Mucosa of descending colon (tissue), 3 donors: ENCODE results near the gene SCAI. TPM values are rescaled to one million over a fixed set of nuclear protein-coding genes. Genes with fewer than 3 reads are reported as not detected.
"Not testable (repeated sequence)": the region's sequence is repeated elsewhere in the genome, so short reads cannot be mapped to it uniquely, and the experiment has no call there.

ENCODE experiments used
- ATAC-seq: fragments of 200-7000 bp; cut with Tn5 transposase; one replicate; pipeline ENCODE4 v1.9.1; 2020; ENCODE audit warnings: mild to moderate bottlenecking, moderate library complexity
- DNase-seq, 3 donors: peaks; one replicate each; pipeline ENCODE4 v3.0.0-alpha.2; 2020
- H3K36me3 ChIP-seq: fragments of 200-600 bp; one replicate; pipeline ENCODE4 v1.8.0; 2021; ENCODE audit warnings: low read depth, mild to moderate bottlenecking
- H3K4me1 ChIP-seq: fragments of 200-600 bp; one replicate; pipeline ENCODE4 v1.8.0; 2021; ENCODE audit warnings: low read depth, mild to moderate bottlenecking
- H3K4me3 ChIP-seq: fragments of 200-600 bp; one replicate; pipeline ENCODE4 v1.8.0; 2021; ENCODE audit warnings: mild to moderate bottlenecking
- H3K9me3 ChIP-seq: fragments of 200-600 bp; one replicate; pipeline ENCODE4 v1.8.0; 2021; ENCODE audit warnings: mild to moderate bottlenecking
- CTCF ChIP-seq: fragments of 200-600 bp; IDR thresholded peaks from one replicate; pipeline ENCODE4 v1.8.0; 2022; ENCODE audit warnings: antibody characterized with exemption, mild to moderate bottlenecking
- intact Hi-C, 2 donors: fragments of 100-400 bp; cut with DNase I in 1 of 2; cut with micrococcal nuclease in 1 of 2; formaldehyde crosslinking; loops; one replicate each; pipeline versions ENCODE4 v1.11.0 to v1.11.1; 2022; cut with DNase I, micrococcal nuclease
- total RNA-seq, 3 donors: library from RNA; stranded (reverse); fragmentation: NEBNext Ultra II Directional in 2 of 3; extraction: Animal tissue kit (Norgen Biotek cat#: 25700) in 2 of 3; gene quantifications; one replicate each; pipeline versions ENCODE4 v1.2.1 to v1.2.4, GENCODE V29; 2021 to 2023
- donor health status: DM: no; HTN: no; CAD: no; lungs with moderate emphysema.
- donor health status: DM: no; HTN: no; CAD: no.
- donor health status: DM: no; HTN: yes; CAD: no.

Gene SCAI
- total RNA-seq, 3 donors from 2014 or later = 6.3 to 11.7 (median 8.8) TPM

GRCh38 chr9:125110464-125110863, 32.9 kb downstream of the SCAI start:
- intact Hi-C loops = no loop called here
- TF ChIP-seq CTCF = no peak
- DNase-seq (no peak), ATAC-seq (no peak)
- Histone ChIP-seq H3K4me3 (no peak overlapping the region), H3K4me1 (no peaks in the 10 kb centered on the region), H3K9me3 (peaks cover 3% of the 10 kb centered on the region), H3K36me3 (no peaks in the 10 kb centered on the region)

GRCh38 chr9:125108541-125108940, 34.8 kb downstream of the SCAI start:
- H3K4me3 ChIP-seq, H3K4me1 ChIP-seq, ATAC-seq, H3K36me3 ChIP-seq, H3K9me3 ChIP-seq, intact Hi-C loops, DNase-seq: not testable (repeated sequence)

- no peak for ATAC-seq
- no peak for TF ChIP-seq CTCF
- DNase-seq = no peak
These were observed 36.9 kb downstream of the SCAI start for GRCh38 chr9:125106285-125106893.

GRCh38 chr9:125103770-125104460, 39.4 kb downstream of the SCAI start:
- no peaks in the 10 kb centered on the region for H3K36me3 ChIP-seq
- no peak for ATAC-seq
- no peak for TF ChIP-seq CTCF
- DNase-seq = no peak
- H3K4me1 ChIP-seq = no peaks in the 10 kb centered on the region
- intact Hi-C loops = no loop called here
- no peak overlapping the region for H3K4me3 ChIP-seq
- H3K9me3 ChIP-seq = peaks cover 3% of the 10 kb centered on the region

More at GRCh38 chr9:125106285-125106893, 36.9 kb downstream of the SCAI start:
- no peaks in the 10 kb centered on the region for H3K36me3 ChIP-seq
- H3K4me1 ChIP-seq = no peaks in the 10 kb centered on the region
- intact Hi-C loops = no loop called here
- H3K9me3 ChIP-seq = peaks cover 3% of the 10 kb centered on the region
- H3K4me3 ChIP-seq = no peak overlapping the region

- Histone ChIP-seq H3K9me3 (no peaks in the 10 kb centered on the region), H3K36me3 (no peaks in the 10 kb centered on the region), H3K4me1 (no peaks in the 10 kb centered on the region), H3K4me3 (no peak overlapping the region)
- TF ChIP-seq CTCF = no peak
- ATAC-seq (no peak), DNase-seq (no peak)
- intact Hi-C loops = no loop called here
These were observed 40.3 kb downstream of the SCAI start for GRCh38 chr9:125103021-125103420.

- TF ChIP-seq CTCF = no peak
- no peak for ATAC-seq
- Histone ChIP-seq H3K4me3 (no peak overlapping the region), H3K4me1 (no peaks in the 10 kb centered on the region), H3K36me3 (no peaks in the 10 kb centered on the region), H3K9me3 (no peaks in the 10 kb centered on the region)
- intact Hi-C loops = no loop called here
- no peak for DNase-seq
These were observed 42.5 kb downstream of the SCAI start for GRCh38 chr9:125100822-125101221.
